PFSK-1 (cell line): Measurements from ENCODE around the gene RYR2.

Source experiments
- FOXP2 ChIP-seq: optimal IDR thresholded peaks from 2 replicates; pipeline ENCODE3; 2011; ENCODE audit warnings: borderline replicate concordance, control low read depth, inconsistent platforms; ENCODE audit not compliant: insufficient read depth; ENCODE audit errors: extremely low read length, extremely low read depth
- POLR2AphosphoS5 ChIP-seq: IDR thresholded peaks from 2 replicates; pipeline ENCODE4 v1.6.1; 2012; ENCODE audit warnings: low read depth, mild to moderate bottlenecking, control low read depth, low read length, moderate library complexity
- REST ChIP-seq, 2 experiments: IDR thresholded peaks; 2 replicates each; pipeline versions ENCODE4 v1.6.1 to v1.8.0; 2011 to 2012; ENCODE audit warnings: low read depth in 2 of 2, low read length in 2 of 2, control low read depth in 1 of 2, inconsistent platforms in 1 of 2, mild to moderate bottlenecking in 1 of 2, moderate library complexity in 1 of 2; ENCODE audit not compliant: insufficient read depth in 1 of 2
- SIN3A ChIP-seq: IDR thresholded peaks from 2 replicates; pipeline ENCODE4 v1.6.1; 2012; ENCODE audit warnings: mild to moderate bottlenecking, low read length, moderate library complexity, borderline replicate concordance; ENCODE audit not compliant: insufficient read depth
- TAF1 ChIP-seq: IDR thresholded peaks from 2 replicates; pipeline ENCODE4 v1.6.1; 2012; ENCODE audit warnings: low read length, control low read depth, borderline replicate concordance; ENCODE audit not compliant: insufficient read depth

RYR2 gene

GRCh38 chr1:237792149-237792548 lies 750.2 kb downstream of the RYR2 start:
- TF ChIP-seq REST (IDR thresholded peaks at IDR 0.05; ENCODE audit: insufficient read depth in 1 of 2, low read depth in 2 of 2, low read length in 2 of 2) (no peak), TAF1 (no peak), FOXP2 (no peak), POLR2AphosphoS5 (no peak), SIN3A (no peak)

- TF ChIP-seq REST (IDR thresholded peaks at IDR 0.05; ENCODE audit: insufficient read depth in 1 of 2, low read depth in 2 of 2, low read length in 2 of 2) (no peak), FOXP2 (no peak), SIN3A (no peak), POLR2AphosphoS5 (no peak), TAF1 (no peak)
Observed at GRCh38 chr1:237792726-237793125, 750.7 kb downstream of the RYR2 start.

GRCh38 chr1:237794071-237794470 lies 752.1 kb downstream of the RYR2 start:
- TF ChIP-seq FOXP2 (no peak), POLR2AphosphoS5 (no peak), TAF1 (no peak), SIN3A (no peak), REST (IDR thresholded peaks at IDR 0.05; ENCODE audit: insufficient read depth in 1 of 2, low read depth in 2 of 2, low read length in 2 of 2) (no peak)

- TF ChIP-seq FOXP2 = no peak
- TF ChIP-seq REST (IDR thresholded peaks at IDR 0.05; ENCODE audit: insufficient read depth in 1 of 2, low read depth in 2 of 2, low read length in 2 of 2) = no peak
- no peak for TF ChIP-seq POLR2AphosphoS5
- TF ChIP-seq TAF1 = no peak
- no peak for TF ChIP-seq SIN3A
Observed at GRCh38 chr1:237795558-237795957, 753.6 kb downstream of the RYR2 start.
